Prostate gland (tissue), 2 donors: ENCODE measurements around the gene B3GNT2. TPM values are rescaled to one million over a fixed set of nuclear protein-coding genes. Genes with fewer than 3 reads are reported as not detected.

Experiments used
- DNase-seq: peaks from one replicate; pipeline ENCODE4 v3.0.0-alpha.2; 2019; ENCODE audit warnings: low spot score
- H3K27ac ChIP-seq, 2 donors: fragments of 200-600 bp; sonication (generic); 2 replicates each; pipeline ENCODE4 v1.5.1; 2017 to 2019
- H3K27me3 ChIP-seq: fragments of 200-600 bp; sonication (generic); replicated peaks from 2 replicates; pipeline ENCODE4 v1.5.1; 2019; ENCODE audit not compliant: insufficient read depth
- H3K36me3 ChIP-seq, 2 donors: fragments of 200-600 bp; sonication (generic); 1 replicate in 1 of 2; 2 replicates in 1 of 2; pipeline versions ENCODE4 v1.5.1 to v1.8.1; 2017 to 2019
- H3K4me1 ChIP-seq: fragments of 200-600 bp; sonication (generic); replicated peaks from 2 replicates; pipeline ENCODE4 v1.5.1; 2019
- H3K4me3 ChIP-seq, 2 donors: fragments of 200-600 bp; sonication (generic); 2 replicates each; pipeline ENCODE4 v1.5.1; 2017 to 2019
- H3K9me3 ChIP-seq: fragments of 200-600 bp; sonication (generic); 2 replicates; pipeline ENCODE4 v1.5.1; 2017
- CTCF ChIP-seq, 4 experiments: fragments of 200-600 bp in 2 of 4; fragments of 450-650 bp in 2 of 4; sonication (generic) in 2 of 4; IDR thresholded peaks; 1 replicate in 3 of 4; 2 replicates in 1 of 4; pipeline ENCODE4 v1.5.1; 2016 to 2019; ENCODE audit warnings: antibody characterized with exemption in 4 of 4, mild to moderate bottlenecking in 2 of 4, moderate library complexity in 2 of 4
- POLR2A ChIP-seq: fragments of 450-650 bp; IDR thresholded peaks from one replicate; pipeline ENCODE4 v1.6.1; 2016; ENCODE audit warnings: antibody characterized with exemption, mild to moderate bottlenecking
- POLR2AphosphoS5 ChIP-seq: sonication (generic); formaldehyde crosslinking; IDR thresholded peaks from one replicate; pipeline ENCODE4 v1.6.1; 2017; ENCODE audit warnings: antibody characterized with exemption
- WGBS: methylation state at CpG from one replicate; pipeline ENCODE4 v1.1.5; 2018; 5-methylcytosine and 5-hydroxymethylcytosine counted together
- intact Hi-C: fragments of 100-400 bp; cut with DNase I; formaldehyde crosslinking; loops from one replicate; pipeline ENCODE4 v1.14.2; 2022
- total RNA-seq, 2 donors: library from RNA; depleted of rRNA; stranded (reverse); fragments of >200 nt; gene quantifications; one replicate each; pipeline ENCODE4 v1.1.0, GENCODE V29; 2016

Gene B3GNT2
- total RNA-seq, 2 donors from 2014 or later = 8.5 to 18.7 TPM

DNA sequence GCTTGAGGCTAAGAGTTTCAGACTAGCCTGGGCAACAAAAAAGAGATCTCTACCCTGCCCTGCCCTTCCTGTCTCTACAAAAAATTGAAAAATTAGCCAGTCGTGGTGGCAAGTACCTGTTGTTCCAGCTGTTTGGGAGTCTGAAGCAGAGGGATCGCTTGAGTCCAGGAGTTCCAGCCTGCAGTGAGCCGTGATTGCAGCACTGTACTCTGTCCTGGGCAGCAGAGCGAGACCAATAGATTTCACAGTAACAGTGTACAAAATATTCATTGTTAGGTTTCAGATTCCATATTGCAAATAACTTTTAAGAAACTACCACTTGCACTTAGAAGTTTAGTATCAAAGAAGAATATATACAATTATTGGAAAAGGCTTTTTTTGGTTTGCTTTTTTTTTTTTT is 54.3 kb downstream of the B3GNT2 start:
- no peaks in the 10 kb centered on the region for H3K9me3 ChIP-seq
- H3K4me1 ChIP-seq = no peaks in the 10 kb centered on the region
- no peaks in the 10 kb centered on the region for H3K36me3 ChIP-seq
- intact Hi-C loops = no loop called here
- H3K4me3 ChIP-seq = no peak overlapping the region
- no peak for DNase-seq
- H3K27ac ChIP-seq = no peak overlapping the region
- 88% methylated on average over 4 of the region's 4 CpGs for WGBS
- H3K27me3 ChIP-seq = no peaks in the 10 kb centered on the region
- no peak for TF ChIP-seq CTCF (IDR thresholded peaks at IDR 0.05)
- no peak for TF ChIP-seq POLR2A
- no peak for TF ChIP-seq POLR2AphosphoS5

GRCh38 chr2:62254424-62255266 is 58.7 kb downstream of the B3GNT2 start:
- Histone ChIP-seq H3K4me3 (no peak overlapping the region), H3K36me3 (no peaks in the 10 kb centered on the region), H3K27me3 (no peaks in the 10 kb centered on the region), H3K4me1 (no peaks in the 10 kb centered on the region), H3K27ac (no peak overlapping the region), H3K9me3 (no peaks in the 10 kb centered on the region)
- DNase-seq = no peak
- 91% methylated on average over 1 of the region's 1 CpG for WGBS
- TF ChIP-seq POLR2AphosphoS5 (no peak), POLR2A (no peak), CTCF (IDR thresholded peaks at IDR 0.05) (no peak)
- intact Hi-C loops = no loop called here

DNA sequence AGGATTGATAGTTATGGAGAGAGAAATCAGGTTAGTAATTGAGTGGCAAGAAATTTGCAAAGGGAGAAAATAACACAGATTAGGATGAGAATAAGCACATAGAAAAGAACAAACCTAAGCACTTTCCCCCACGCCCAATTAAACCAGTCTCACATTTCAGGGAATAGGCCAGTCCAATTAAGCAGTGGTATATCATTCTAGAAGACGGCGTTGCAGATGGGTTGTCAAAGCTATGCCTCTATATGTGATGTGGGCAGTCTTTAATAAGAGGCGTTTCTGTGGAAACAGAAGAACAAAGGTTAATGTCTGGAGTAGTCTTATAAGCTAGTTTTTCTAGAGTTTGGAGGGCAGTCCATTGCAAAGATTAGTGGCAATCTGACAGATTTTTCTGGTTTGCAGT is 61.6 kb downstream of the B3GNT2 start:
- H3K9me3 ChIP-seq = no peaks in the 10 kb centered on the region
- H3K4me3 ChIP-seq = no peak overlapping the region

DNA sequence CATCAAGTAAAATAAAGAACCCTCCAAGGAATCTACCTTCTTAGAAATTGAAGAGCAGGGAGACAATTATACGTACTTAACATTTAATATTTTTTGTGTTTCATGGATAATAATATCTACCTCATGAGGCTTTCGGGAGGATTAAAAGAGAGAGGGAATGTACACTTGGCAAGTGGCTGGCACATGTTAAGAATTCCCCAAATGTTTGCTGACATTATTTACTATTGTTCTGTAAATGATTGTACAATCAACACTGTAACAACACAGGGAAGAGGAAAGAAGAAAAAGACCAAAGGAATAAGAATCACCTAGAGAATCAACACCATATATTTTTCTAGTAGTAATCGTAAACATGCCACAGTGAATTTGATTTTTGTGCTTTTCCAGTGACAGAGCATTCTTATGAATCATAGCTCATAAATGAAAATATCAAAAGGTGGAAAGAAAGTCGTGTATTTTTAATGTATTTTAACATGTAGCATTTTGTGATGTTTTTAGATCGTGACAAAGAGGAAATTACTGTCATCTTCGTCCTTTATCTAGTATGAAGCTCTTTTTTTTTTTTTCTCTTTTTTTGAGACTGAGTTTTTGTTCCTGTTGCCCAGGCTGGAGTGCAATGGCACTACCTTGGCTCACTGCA is 67.3 kb downstream of the B3GNT2 start:
- H3K4me3 ChIP-seq = no peak overlapping the region
- no peak for DNase-seq
- no peak overlapping the region for H3K27ac ChIP-seq
- TF ChIP-seq POLR2A = no peak
- no peak for TF ChIP-seq POLR2AphosphoS5
- TF ChIP-seq CTCF (IDR thresholded peaks at IDR 0.05) = no peak
- no peaks in the 10 kb centered on the region for H3K9me3 ChIP-seq
- 44% methylated on average over 6 of the region's 6 CpGs for WGBS
- H3K36me3 ChIP-seq = no peaks in the 10 kb centered on the region
- intact Hi-C loops = no loop called here
- H3K27me3 ChIP-seq = no peaks in the 10 kb centered on the region
- H3K4me1 ChIP-seq = no peaks in the 10 kb centered on the region

More for the DNA sequence above, 61.6 kb downstream of the B3GNT2 start:
- H3K4me1 ChIP-seq = no peaks in the 10 kb centered on the region
- TF ChIP-seq POLR2A = no peak
- TF ChIP-seq CTCF (IDR thresholded peaks at IDR 0.05) = no peak
- no peak for TF ChIP-seq POLR2AphosphoS5
- H3K36me3 ChIP-seq = no peaks in the 10 kb centered on the region
- DNase-seq = no peak
- intact Hi-C loops = no loop called here
- H3K27ac ChIP-seq = no peak overlapping the region
- WGBS = 93% methylated on average over 4 of the region's 4 CpGs
- H3K27me3 ChIP-seq = no peaks in the 10 kb centered on the region
